Vagina (tissue), 2 donors: ENCODE measurements around the gene ADAMTS16. TPM values are rescaled to one million over a fixed set of nuclear protein-coding genes. Genes with fewer than 3 reads are reported as not detected.

ENCODE experiments used
- DNase-seq, 2 donors: peaks; one replicate each; pipeline ENCODE4 v3.0.0-alpha.2; 2017; ENCODE audit errors: extremely low spot score in 2 of 2
- H3K27ac ChIP-seq: fragments of 200-600 bp; sonication (generic); one replicate; pipeline ENCODE4 v1.5.1; 2019
- H3K27me3 ChIP-seq: fragments of 200-600 bp; sonication (generic); one replicate; pipeline ENCODE4 v1.5.1; 2019
- H3K36me3 ChIP-seq, 2 donors: fragments of 200-600 bp; sonication (generic); one replicate each; pipeline ENCODE4 v1.5.1; 2017 to 2019
- H3K4me1 ChIP-seq: fragments of 200-600 bp; sonication (generic); one replicate; pipeline ENCODE4 v1.5.1; 2019
- H3K4me3 ChIP-seq, 2 donors: fragments of 200-600 bp; sonication (generic); 1 replicate in 1 of 2; 2 replicates in 1 of 2; pipeline ENCODE4 v1.5.1; 2016 to 2019
- H3K9me3 ChIP-seq: fragments of 200-600 bp; sonication (generic); one replicate; pipeline ENCODE4 v1.5.1; 2019
- POLR2A ChIP-seq, 2 donors: fragments of 450-650 bp; IDR thresholded peaks; one replicate each; pipeline ENCODE4 v1.6.1; 2017; ENCODE audit warnings: antibody characterized with exemption in 2 of 2, mild to moderate bottlenecking in 2 of 2, moderate library complexity in 2 of 2
- POLR2AphosphoS5 ChIP-seq, 2 donors: sonication (generic); formaldehyde crosslinking; IDR thresholded peaks; one replicate each; pipeline ENCODE4 v1.9.0; 2017; ENCODE audit warnings: antibody characterized with exemption in 2 of 2, mild to moderate bottlenecking in 2 of 2, low read depth in 1 of 2; ENCODE audit not compliant: insufficient read depth in 1 of 2
- intact Hi-C: fragments of 100-400 bp; cut with DNase I; formaldehyde crosslinking; loops from one replicate; pipeline ENCODE4 v1.15.1; 2023
- total RNA-seq: library from RNA; depleted of rRNA; stranded (reverse); fragments of >200 nt; gene quantifications from one replicate; pipeline ENCODE4 v1.2.3, GENCODE V29; 2016
- TF ChIP-seq, protein P1 (sequence below), 3 experiments: fragments of 450-650 bp in 2 of 3; fragments of 200-600 bp in 1 of 3; sonication (generic) in 1 of 3; IDR thresholded peaks; one replicate each; pipeline ENCODE4 v1.5.1; 2017 to 2019; ENCODE audit warnings: antibody characterized with exemption in 3 of 3, mild to moderate bottlenecking in 2 of 3, moderate library complexity in 2 of 3

ADAMTS16 gene
- total RNA-seq, 1 donor from 2014 or later = 0.49 TPM

DNA sequence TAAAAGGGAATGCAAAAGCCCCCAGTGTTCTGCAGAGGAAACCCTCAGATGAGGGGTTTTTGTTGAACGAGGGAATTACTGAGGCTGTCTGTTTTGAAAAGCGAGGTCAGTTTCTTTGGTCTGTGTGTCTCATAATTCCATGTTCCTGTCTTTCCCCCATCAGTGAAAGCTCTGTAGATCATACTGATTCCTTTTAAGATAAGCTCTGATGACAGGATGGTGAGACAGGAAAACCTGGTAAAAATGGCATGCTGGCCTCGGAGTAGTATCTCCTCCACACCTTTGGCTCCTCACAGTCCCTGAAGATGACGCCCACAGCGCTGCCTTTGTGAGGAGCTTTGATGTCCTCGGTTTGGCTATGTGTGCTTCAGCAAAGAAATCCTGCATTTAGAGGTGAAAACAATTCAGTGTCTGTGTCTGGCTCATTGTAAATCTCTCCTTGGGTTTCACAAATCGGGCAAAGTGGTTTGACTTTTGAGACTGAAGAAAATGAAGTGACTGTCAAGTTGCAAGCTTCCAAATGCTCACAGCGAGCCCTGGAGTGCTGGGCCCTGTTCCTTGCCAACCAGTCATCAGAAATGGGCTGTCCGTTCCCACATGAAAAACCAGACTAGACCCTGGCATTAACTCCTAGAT, 157.4 kb downstream of the ADAMTS16 start:
- TF ChIP-seq, protein P1, sequence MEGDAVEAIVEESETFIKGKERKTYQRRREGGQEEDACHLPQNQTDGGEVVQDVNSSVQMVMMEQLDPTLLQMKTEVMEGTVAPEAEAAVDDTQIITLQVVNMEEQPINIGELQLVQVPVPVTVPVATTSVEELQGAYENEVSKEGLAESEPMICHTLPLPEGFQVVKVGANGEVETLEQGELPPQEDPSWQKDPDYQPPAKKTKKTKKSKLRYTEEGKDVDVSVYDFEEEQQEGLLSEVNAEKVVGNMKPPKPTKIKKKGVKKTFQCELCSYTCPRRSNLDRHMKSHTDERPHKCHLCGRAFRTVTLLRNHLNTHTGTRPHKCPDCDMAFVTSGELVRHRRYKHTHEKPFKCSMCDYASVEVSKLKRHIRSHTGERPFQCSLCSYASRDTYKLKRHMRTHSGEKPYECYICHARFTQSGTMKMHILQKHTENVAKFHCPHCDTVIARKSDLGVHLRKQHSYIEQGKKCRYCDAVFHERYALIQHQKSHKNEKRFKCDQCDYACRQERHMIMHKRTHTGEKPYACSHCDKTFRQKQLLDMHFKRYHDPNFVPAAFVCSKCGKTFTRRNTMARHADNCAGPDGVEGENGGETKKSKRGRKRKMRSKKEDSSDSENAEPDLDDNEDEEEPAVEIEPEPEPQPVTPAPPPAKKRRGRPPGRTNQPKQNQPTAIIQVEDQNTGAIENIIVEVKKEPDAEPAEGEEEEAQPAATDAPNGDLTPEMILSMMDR (IDR thresholded peaks at IDR 0.05) = no peak
- DNase-seq = no peak
- Histone ChIP-seq H3K9me3 (no peaks in the 10 kb centered on the region), H3K27ac (no peak overlapping the region), H3K4me1 (no peaks in the 10 kb centered on the region), H3K36me3 (no peaks in the 10 kb centered on the region), H3K4me3 (no peak overlapping the region), H3K27me3 (no peaks in the 10 kb centered on the region)
- intact Hi-C loops = no loop called here

DNA sequence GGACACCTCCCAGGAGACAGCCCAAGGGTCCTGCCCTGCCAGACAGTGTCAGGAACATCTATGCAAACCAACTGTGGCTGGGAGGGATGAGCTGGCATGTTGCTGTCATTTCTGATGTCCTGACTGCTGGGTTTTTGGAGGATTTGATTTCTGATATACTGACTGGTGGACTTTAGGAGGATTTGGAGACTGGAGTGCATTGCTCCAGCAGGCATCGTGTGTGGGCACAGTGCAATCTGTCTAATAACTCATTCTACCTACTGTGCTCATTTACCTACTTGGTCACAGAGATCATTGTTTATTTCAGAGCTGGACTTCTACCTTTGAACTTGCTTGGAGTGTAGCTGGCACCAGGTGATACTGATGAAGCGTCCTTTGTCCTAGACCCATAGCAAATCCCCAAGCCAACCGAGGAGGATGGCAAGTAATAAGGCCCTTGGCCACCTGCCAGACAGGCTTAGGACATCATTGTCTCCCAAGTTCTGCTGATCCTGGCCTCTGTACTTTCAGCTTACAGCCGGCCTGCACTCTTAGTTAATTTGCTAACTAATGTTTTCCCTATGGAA, 158.0 kb downstream of the ADAMTS16 start:
- no peak for DNase-seq
- Histone ChIP-seq H3K36me3 (no peaks in the 10 kb centered on the region), H3K27ac (no peak overlapping the region), H3K4me1 (no peaks in the 10 kb centered on the region), H3K4me3 (no peak overlapping the region), H3K9me3 (no peaks in the 10 kb centered on the region), H3K27me3 (no peaks in the 10 kb centered on the region)
- intact Hi-C loops = no loop called here
- TF ChIP-seq POLR2A (IDR thresholded peaks at IDR 0.05) = no peak
- TF ChIP-seq POLR2AphosphoS5 (IDR thresholded peaks at IDR 0.05; ENCODE audit: insufficient read depth in 1 of 2, low read depth in 1 of 2) = no peak
- TF ChIP-seq, protein P1 (IDR thresholded peaks at IDR 0.05) = no peak

DNA sequence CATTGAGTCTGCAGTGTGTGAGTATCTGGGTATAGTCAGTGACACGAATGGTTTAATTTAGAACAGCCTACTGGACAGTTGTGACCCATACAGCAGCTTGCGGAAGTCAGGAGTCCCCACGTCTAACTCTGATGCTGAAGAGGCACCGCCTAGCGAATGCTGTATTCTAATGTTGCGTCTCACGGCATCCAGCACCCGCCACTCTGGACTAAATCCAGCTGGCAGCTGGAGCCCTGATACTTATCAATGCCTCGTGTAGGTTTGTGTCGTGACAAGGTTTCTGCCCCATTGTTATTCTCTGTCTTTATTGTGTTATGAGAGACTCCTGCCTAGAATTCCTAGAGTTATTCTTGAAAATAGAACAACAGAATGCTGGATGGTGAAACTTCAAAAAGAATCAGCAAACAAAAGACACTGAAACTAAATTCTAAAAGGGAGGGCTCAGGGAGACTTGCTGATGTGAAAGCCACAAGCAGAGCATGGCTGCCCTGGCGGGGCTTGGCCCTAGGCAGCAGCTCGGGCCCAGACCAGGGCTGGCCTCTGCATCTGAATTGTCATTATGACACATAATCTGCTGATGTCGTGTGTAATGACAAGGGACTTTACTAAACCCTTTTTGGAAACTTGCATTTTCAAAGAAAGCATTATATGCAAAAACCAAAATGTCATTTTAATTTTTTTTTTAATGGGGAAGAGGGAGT, 158.9 kb downstream of the ADAMTS16 start:
- Histone ChIP-seq H3K36me3 (no peaks in the 10 kb centered on the region), H3K9me3 (no peaks in the 10 kb centered on the region), H3K27me3 (no peaks in the 10 kb centered on the region), H3K4me3 (no peak overlapping the region), H3K27ac (no peak overlapping the region), H3K4me1 (no peaks in the 10 kb centered on the region)
- DNase-seq = no peak
- TF ChIP-seq POLR2A (IDR thresholded peaks at IDR 0.05) (no peak), POLR2AphosphoS5 (IDR thresholded peaks at IDR 0.05; ENCODE audit: insufficient read depth in 1 of 2, low read depth in 1 of 2) (no peak)
- TF ChIP-seq, protein P1 (IDR thresholded peaks at IDR 0.05) = no peak
- intact Hi-C loops = no loop called here

DNA sequence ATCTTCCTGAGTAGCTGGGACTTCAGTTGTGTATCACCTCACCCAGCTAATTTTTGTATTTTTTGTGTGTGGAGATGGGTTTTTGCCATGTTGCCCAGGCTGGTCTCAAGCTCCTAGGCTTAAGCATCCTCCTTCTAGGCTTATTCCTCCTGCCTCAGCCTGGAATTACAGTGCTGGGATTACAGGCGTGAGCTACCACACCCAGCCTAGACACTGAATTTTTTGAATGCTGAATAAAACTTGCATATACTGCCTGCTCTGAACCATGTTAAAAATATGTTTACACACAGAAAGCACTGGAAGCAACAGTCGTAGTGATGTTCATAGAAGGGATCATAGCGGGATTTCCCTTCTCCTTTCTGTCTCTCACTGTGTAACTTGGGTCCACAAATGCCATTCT, 161.0 kb downstream of the ADAMTS16 start:
- DNase-seq = no peak
- H3K36me3 ChIP-seq = no peaks in the 10 kb centered on the region
- H3K27me3 ChIP-seq = no peaks in the 10 kb centered on the region
- intact Hi-C loops = no loop called here
- no peak overlapping the region for H3K4me3 ChIP-seq
- H3K4me1 ChIP-seq = peaks cover 1% of the 10 kb centered on the region
- H3K9me3 ChIP-seq = no peaks in the 10 kb centered on the region
- TF ChIP-seq POLR2AphosphoS5 (IDR thresholded peaks at IDR 0.05; ENCODE audit: insufficient read depth in 1 of 2, low read depth in 1 of 2) (no peak), POLR2A (IDR thresholded peaks at IDR 0.05) (no peak)
- TF ChIP-seq, protein P1 (IDR thresholded peaks at IDR 0.05) = no peak
- no peak overlapping the region for H3K27ac ChIP-seq

DNA sequence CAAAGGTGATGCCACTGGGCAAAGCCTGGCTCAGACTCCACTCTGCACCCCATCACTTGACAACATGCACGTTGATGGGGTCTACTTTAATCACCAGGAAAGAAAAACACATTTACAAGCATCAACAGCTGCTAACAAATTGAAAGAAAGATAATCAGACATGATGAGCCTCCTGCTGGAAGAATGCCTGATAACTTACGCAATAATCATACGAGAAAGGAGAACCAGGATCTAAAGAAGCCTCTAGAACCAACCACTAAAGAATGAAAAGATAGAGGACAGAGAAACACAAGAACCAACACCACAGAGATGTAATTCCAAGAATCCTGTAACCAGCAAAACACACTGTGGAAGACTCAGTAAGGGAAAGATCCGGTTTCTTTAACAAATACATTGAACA, 162.1 kb downstream of the ADAMTS16 start:
- H3K27ac ChIP-seq = no peak overlapping the region
- peaks cover 11% of the 10 kb centered on the region for H3K4me1 ChIP-seq
- intact Hi-C loops = no loop called here

More for the DNA sequence above, 162.1 kb downstream of the ADAMTS16 start:
- Histone ChIP-seq H3K27me3 (no peaks in the 10 kb centered on the region), H3K4me3 (no peak overlapping the region), H3K9me3 (no peaks in the 10 kb centered on the region), H3K36me3 (no peaks in the 10 kb centered on the region)
- TF ChIP-seq POLR2A (IDR thresholded peaks at IDR 0.05) (no peak), POLR2AphosphoS5 (IDR thresholded peaks at IDR 0.05; ENCODE audit: insufficient read depth in 1 of 2, low read depth in 1 of 2) (no peak)
- TF ChIP-seq, protein P1 (IDR thresholded peaks at IDR 0.05) = no peak
- no peak for DNase-seq
